Heart right ventricle (tissue), 16 donors: ENCODE results near the gene AJM1. TPM values are rescaled to one million over a fixed set of nuclear protein-coding genes. Genes with fewer than 3 reads are reported as not detected.

Source experiments
- ATAC-seq, 8 donors: fragments of 200-7000 bp; cut with Tn5 transposase; one replicate each; pipeline ENCODE4 v1.9.1; 2020; ENCODE audit warnings: mild to moderate bottlenecking in 8 of 8, moderate library complexity in 8 of 8, moderate number of reproducible peaks in 1 of 8
- DNase-seq, 2 donors: peaks; one replicate each; pipeline ENCODE4 v3.0.0-alpha.2; 2020
- H3K27ac ChIP-seq, 10 donors: fragments of 200-600 bp; sonication (generic) in 2 of 10; one replicate each; pipeline versions ENCODE4 v1.5.0 to v1.8.0; 2020 to 2022; ENCODE audit warnings: mild to moderate bottlenecking in 3 of 10
- H3K27me3 ChIP-seq, 7 donors: fragments of 200-600 bp; one replicate each; pipeline ENCODE4 v1.8.0; 2021 to 2022; ENCODE audit warnings: mild to moderate bottlenecking in 2 of 7
- H3K36me3 ChIP-seq, 9 donors: fragments of 200-600 bp; sonication (generic) in 1 of 9; one replicate each; pipeline versions ENCODE4 v1.5.0 to v1.8.0; 2020 to 2022; ENCODE audit warnings: mild to moderate bottlenecking in 2 of 9
- H3K4me1 ChIP-seq, 9 donors: fragments of 200-600 bp; sonication (generic) in 1 of 9; one replicate each; pipeline versions ENCODE4 v1.5.0 to v1.8.0; 2020 to 2022; ENCODE audit warnings: mild to moderate bottlenecking in 4 of 9
- H3K4me3 ChIP-seq, 10 donors: fragments of 200-600 bp; sonication (generic) in 2 of 10; one replicate each; pipeline versions ENCODE4 v1.5.0 to v1.8.0; 2020 to 2022; ENCODE audit warnings: mild to moderate bottlenecking in 7 of 10, moderate library complexity in 2 of 10
- H3K9me3 ChIP-seq, 11 donors: fragments of 200-600 bp in 10 of 11; sonication (generic) in 2 of 11; one replicate each; pipeline versions ENCODE4 v1.5.0 to v1.8.0; 2013 to 2022; ENCODE audit warnings: mild to moderate bottlenecking in 2 of 11, control low read depth in 1 of 11, moderate library complexity in 1 of 11
- CTCF ChIP-seq, 9 donors: fragments of 200-600 bp; sonication (generic) in 2 of 9; IDR thresholded peaks; one replicate each; pipeline versions ENCODE4 v1.5.0 to v1.8.0; 2021 to 2022; ENCODE audit warnings: antibody characterized with exemption in 9 of 9, mild to moderate bottlenecking in 5 of 9, moderate library complexity in 1 of 9
- WGBS, 2 donors: extraction: QIAGEN DNeasy Blood & Tissue Kit; methylation state at CpG; one replicate each; pipeline ENCODE4 v1.1.7; 2013; ENCODE audit warnings: inconsistent platforms in 1 of 2; 5-methylcytosine and 5-hydroxymethylcytosine counted together
- intact Hi-C, 10 donors: fragments of 100-400 bp; cut with DNase I; formaldehyde crosslinking; loops; one replicate each; pipeline versions ENCODE4 v1.11.1 to v1.14.2; 2022
- polyA plus RNA-seq, 2 donors: library from polyadenylated mRNA; stranded (reverse); fragments of 200-250 nt; gene quantifications; one replicate each; pipeline ENCODE4 v1.2.3, GENCODE V29; 2013
- total RNA-seq, 10 donors: library from RNA; stranded (reverse); fragmentation: NEBNext Ultra II Directional in 3 of 10; extraction: Animal tissue kit (Norgen Biotek cat#: 25700) in 3 of 10; gene quantifications; one replicate each; pipeline versions ENCODE4 v1.2.1 to v1.2.4, GENCODE V29; 2021 to 2023
- donor health status: Arrhythmogenic right ventricular cardiomyopathy.
- donor health status: ischemic (EF 13 %, LVEDD 7.1; RV severe dilation, severe dysfunction).
- donor health status: healthy with polysubstance abuse.
- donor health status: DM: no; HTN: yes; CAD: no.
- donor health status: DM: no; HTN: no; CAD: no.
- donor health status: ischemic (EF 25% LVEDD 6.9; RV normal size, moderate dysfunction).
- donor health status: ischemic (EF 25% LVEDD 5.7; RV mildly dilated, moderate dysfunction).
- donor health status: healthy.
- donor health status: DM: yes; HTN: yes; CAD: no.
- donor health status: Ischemic cardiomyopathy.
- donor health status: ischemic (EF 35%, LVEDD 5.7; RV mildly dilated, moderate dysfunction).
- donor health status: nonischemic (EF 11% LVEDD 7.7; RV severe dilation, severe dysfunction).
- donor health status: DM: yes; HTN: yes; CAD: no.
- donor health status: PGD.
- donor health status: ischemic (EF 29% LVEDD 5.4; RV normal size, mild dysfunction).
- donor health status: nonischemic (EF 23%, LVEDD 6.1; RV moderate dilation, normal function).

Gene AJM1
- total and polyA plus RNA-seq, 12 donors, result 3.4 to 8.3 (median 5.9) TPM

- TF ChIP-seq CTCF (IDR thresholded peaks at IDR 0.05), result no peak
- H3K36me3 ChIP-seq, result peaks cover 0 to 28% (median 11%) of the 10 kb centered on the region in 9 donors
- DNase-seq, result peak in 1 of 2 donors; percentile 22
- no peak for ATAC-seq
- intact Hi-C loops, result loop anchor here in 3 of 10 donors (5.0 kb wide), 3 partner anchors 48 to 93 kb away; partner anchors contain the start of genes C8G (in 1 of the 3) and FBXW5 (in 1 of the 3)
- WGBS, 2 donors, result 81% methylated on average over 30 of the region's 30 CpGs
- no peak overlapping the region for H3K27ac ChIP-seq
- H3K4me1 ChIP-seq, result peaks cover 14 to 39% (median 31%) of the 10 kb centered on the region in 9 donors
- no peaks in the 10 kb centered on the region for H3K9me3 ChIP-seq
- no peak overlapping the region for H3K4me3 ChIP-seq
- no peaks in the 10 kb centered on the region for H3K27me3 ChIP-seq
These were observed 12.0 kb downstream of the AJM1 start for GRCh38 chr9:136854113-136854841.

- no peaks in the 10 kb centered on the region for H3K27me3 ChIP-seq
- no peak for TF ChIP-seq CTCF (IDR thresholded peaks at IDR 0.05)
- H3K36me3 ChIP-seq, result peaks cover 0 to 33% (median 11%) of the 10 kb centered on the region in 9 donors
- WGBS, 2 donors, result 84 to 85% methylated on average over 23 of the region's 23 CpGs
- no peak overlapping the region for H3K4me3 ChIP-seq
- intact Hi-C loops, result loop anchor here in 3 of 10 donors (5.0 kb wide), 3 partner anchors 47 to 92 kb away; partner anchors contain the start of genes C8G (in 1 of the 3) and FBXW5 (in 1 of the 3)
- no peak overlapping the region for H3K27ac ChIP-seq
- DNase-seq (peak in 1 of 2 donors; percentile 9), ATAC-seq (no peak)
- H3K9me3 ChIP-seq, result no peaks in the 10 kb centered on the region
- H3K4me1 ChIP-seq, result peaks cover 11 to 42% (median 34%) of the 10 kb centered on the region in 9 donors
These were observed 12.7 kb downstream of the AJM1 start for GRCh38 chr9:136854842-136855460.

DNA sequence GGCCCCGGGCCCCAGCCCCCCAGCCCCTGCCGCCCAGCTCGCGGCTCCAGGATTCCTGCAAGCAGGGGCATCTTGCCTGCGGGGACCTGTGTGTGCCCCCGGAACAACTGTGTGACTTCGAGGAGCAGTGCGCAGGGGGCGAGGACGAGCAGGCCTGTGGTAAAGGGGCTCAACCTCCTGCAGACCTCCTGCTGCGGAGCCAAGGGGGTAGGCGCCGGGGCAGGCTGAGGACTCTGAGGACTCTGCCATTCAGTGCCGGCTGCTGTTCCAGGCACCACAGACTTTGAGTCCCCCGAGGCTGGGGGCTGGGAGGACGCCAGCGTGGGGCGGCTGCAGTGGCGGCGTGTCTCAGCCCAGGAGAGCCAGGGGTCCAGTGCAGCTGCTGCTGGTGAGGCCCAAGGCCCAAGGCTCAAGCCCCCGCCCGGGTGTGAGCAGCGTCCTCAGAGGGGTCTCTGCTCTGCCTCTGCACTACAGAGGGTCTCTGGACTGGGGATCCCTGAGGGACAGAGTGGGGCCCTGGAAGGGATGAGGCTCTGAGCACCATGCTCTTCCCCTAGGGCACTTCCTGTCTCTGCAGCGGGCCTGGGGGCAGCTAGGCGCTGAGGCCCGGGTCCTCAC is 13.3 kb downstream of the AJM1 start:
- no peak overlapping the region for H3K4me3 ChIP-seq
- WGBS, 2 donors, result 79 to 83% methylated on average over 26 of the region's 26 CpGs
- TF ChIP-seq CTCF (IDR thresholded peaks at IDR 0.05), result no peak
- peak in 1 of 2 donors; percentile 30 for DNase-seq
- H3K9me3 ChIP-seq, result no peaks in the 10 kb centered on the region
- intact Hi-C loops, result no loop called here
- no peak overlapping the region for H3K27ac ChIP-seq
- peaks cover 0 to 31% (median 9%) of the 10 kb centered on the region in 9 donors for H3K36me3 ChIP-seq
- H3K4me1 ChIP-seq, result peaks cover 5 to 37% (median 29%) of the 10 kb centered on the region in 9 donors
- ATAC-seq, result no peak
- no peaks in the 10 kb centered on the region for H3K27me3 ChIP-seq

GRCh38 chr9:136856079-136856476 is 13.8 kb downstream of the AJM1 start:
- H3K27ac ChIP-seq, result no peak overlapping the region
- intact Hi-C loops, result no loop called here
- 76 to 79% methylated on average over 15 of the region's 15 CpGs for WGBS, 2 donors
- H3K4me1 ChIP-seq, result peaks cover under 1 to 31% (median 24%) of the 10 kb centered on the region in 9 donors
- no peak overlapping the region for H3K4me3 ChIP-seq
- H3K27me3 ChIP-seq, result no peaks in the 10 kb centered on the region
- peak in 1 of 2 donors; percentile 10 for DNase-seq
- no peaks in the 10 kb centered on the region for H3K9me3 ChIP-seq
- H3K36me3 ChIP-seq, result peaks cover 0 to 31% (median 4%) of the 10 kb centered on the region in 9 donors
- TF ChIP-seq CTCF (IDR thresholded peaks at IDR 0.05), result no peak
- no peak for ATAC-seq
